GM12865 (cell line): ENCODE results near the gene CCDC85A.

ENCODE experiments used
- DNase-seq: peaks from one replicate; pipeline ENCODE4 v3.0.0; 2010; ENCODE audit warnings: low read depth
- H3K4me3 ChIP-seq: 2 replicates; pipeline ENCODE4 v1.5.1; 2011; ENCODE audit warnings: mild to moderate bottlenecking, low read depth, low read length, control low read depth
- TF ChIP-seq, protein P1 (sequence below): IDR thresholded peaks from 2 replicates; pipeline ENCODE4 v1.5.1; 2011; ENCODE audit warnings: low read length, control low read depth, low read depth, inconsistent platforms; ENCODE audit not compliant: insufficient read depth; ENCODE audit errors: missing control alignments

CCDC85A gene

DNA sequence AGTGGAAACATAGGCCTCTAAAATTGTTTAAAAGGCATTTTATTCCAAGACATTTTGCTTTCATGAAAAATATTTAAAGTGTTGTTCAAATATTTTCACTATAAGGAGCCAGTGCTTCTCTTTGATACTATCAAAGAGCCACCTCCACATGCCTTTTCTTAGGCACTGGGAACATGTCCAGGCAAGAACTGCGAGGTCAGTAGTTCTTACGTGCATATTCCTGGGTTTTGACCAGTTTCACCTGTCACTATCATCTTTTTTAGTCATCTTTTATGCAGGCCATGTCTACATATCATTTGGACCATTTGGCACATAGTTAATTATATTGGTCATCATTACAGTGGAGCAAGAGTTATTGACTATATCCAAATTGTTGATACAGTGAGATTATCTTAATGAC lies 195.3 kb downstream of the CCDC85A start:
- H3K4me3 ChIP-seq, result no peak overlapping the region
- TF ChIP-seq, protein P1, sequence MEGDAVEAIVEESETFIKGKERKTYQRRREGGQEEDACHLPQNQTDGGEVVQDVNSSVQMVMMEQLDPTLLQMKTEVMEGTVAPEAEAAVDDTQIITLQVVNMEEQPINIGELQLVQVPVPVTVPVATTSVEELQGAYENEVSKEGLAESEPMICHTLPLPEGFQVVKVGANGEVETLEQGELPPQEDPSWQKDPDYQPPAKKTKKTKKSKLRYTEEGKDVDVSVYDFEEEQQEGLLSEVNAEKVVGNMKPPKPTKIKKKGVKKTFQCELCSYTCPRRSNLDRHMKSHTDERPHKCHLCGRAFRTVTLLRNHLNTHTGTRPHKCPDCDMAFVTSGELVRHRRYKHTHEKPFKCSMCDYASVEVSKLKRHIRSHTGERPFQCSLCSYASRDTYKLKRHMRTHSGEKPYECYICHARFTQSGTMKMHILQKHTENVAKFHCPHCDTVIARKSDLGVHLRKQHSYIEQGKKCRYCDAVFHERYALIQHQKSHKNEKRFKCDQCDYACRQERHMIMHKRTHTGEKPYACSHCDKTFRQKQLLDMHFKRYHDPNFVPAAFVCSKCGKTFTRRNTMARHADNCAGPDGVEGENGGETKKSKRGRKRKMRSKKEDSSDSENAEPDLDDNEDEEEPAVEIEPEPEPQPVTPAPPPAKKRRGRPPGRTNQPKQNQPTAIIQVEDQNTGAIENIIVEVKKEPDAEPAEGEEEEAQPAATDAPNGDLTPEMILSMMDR, result no peak
- DNase-seq, result no peak

DNA sequence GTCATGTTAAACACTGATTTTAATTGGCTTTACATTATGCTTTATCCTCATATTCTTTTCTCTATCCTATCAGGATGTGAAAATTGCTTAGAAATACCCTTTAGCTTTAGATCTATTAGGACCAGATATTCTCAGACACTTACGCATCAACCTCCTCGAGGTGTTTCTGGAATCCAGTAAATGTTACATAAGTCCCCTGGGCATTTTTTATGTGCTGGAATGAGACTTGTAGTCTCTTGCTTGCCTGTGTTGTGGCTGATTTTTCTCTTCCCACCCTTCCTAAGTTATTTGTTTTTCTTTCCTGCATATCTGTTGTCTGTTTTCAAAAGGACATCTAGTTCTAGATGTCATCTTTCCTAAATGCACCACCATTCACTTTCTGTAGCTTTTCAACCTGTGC lies 197.1 kb downstream of the CCDC85A start:
- H3K4me3 ChIP-seq, result no peak overlapping the region
- TF ChIP-seq, protein P1, result no peak
- DNase-seq, result no peak

DNA sequence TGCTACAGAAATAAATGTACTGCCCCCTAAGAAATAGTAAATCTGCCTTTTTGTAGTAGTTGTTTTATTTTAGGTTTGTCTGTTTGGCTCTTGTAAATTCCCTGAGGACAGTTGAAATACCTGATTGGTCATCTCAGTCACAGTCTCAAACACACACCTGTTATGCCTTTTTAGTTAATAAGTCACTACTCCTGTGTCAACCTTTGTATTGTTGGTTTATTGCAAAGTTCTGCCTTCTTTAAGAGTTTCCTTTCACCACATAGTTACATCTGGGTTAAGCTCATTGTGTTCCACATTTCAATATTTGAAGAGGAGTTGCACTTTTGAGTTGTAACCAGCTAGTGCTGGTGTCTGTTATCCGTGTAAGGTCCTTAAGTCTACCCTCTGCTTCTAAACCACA lies 198.7 kb downstream of the CCDC85A start:
- no peak for DNase-seq
- H3K4me3 ChIP-seq, result no peak overlapping the region
- TF ChIP-seq, protein P1, result no peak

DNA sequence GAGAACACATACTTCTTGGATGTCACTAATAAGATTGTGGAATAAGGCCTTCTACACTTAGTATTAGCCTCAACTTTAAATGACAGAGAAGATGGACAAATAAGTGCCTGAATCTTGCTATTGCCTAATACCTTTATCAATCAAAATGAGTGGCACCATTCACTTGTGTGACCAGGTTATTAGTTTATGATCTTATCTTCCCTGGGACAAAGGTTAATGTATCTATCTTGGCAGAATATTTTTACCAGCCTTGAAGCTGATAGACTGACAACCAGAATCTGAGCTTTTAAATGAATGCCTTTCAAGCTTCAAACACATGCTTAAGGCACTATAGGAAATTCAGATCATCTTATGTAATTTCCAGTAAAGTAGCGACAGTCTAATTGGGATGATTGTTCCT lies 202.9 kb downstream of the CCDC85A start:
- DNase-seq, result no peak
- TF ChIP-seq, protein P1, result no peak
- no peak overlapping the region for H3K4me3 ChIP-seq

DNA sequence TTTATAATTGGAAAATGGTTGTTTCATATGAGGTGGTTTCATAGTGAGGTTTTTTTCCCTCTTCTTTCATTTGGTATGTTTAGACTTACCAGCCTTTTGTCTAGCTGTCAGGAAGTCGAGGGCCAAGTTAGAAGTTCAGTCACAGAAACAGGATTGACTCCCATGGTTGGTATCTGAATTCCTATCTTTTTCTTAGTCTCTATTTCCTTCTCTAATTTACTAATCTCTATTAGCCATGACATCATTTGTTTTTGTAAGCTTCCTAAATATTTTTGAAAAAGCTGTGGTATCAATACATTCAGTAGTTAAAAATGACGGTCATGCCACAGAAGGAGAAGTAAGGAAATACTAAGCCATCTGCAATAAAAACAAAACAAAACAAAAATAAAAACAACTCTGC lies 206.9 kb downstream of the CCDC85A start:
- DNase-seq, result no peak
- H3K4me3 ChIP-seq, result no peak overlapping the region
- TF ChIP-seq, protein P1, result no peak

DNA sequence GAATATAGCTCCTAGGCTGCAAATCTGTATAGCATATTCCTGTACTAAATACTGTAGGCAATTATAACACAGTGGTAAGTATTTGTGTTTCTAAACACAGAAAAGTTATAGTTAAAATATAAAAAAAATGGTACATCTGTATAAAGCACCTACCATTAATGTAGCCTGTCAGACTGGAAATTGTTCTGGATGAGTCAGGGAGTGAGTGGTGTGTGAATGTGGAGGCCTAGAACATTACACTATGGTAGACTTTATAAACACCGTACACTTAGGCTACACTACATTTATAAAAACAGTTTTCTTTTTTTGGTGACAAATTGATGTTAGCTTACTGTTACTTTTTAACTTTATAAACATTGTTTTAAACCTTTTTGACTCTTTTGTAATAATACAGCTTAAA lies 226.3 kb downstream of the CCDC85A start:
- no peak overlapping the region for H3K4me3 ChIP-seq
- TF ChIP-seq, protein P1, result no peak
- no peak for DNase-seq

DNA sequence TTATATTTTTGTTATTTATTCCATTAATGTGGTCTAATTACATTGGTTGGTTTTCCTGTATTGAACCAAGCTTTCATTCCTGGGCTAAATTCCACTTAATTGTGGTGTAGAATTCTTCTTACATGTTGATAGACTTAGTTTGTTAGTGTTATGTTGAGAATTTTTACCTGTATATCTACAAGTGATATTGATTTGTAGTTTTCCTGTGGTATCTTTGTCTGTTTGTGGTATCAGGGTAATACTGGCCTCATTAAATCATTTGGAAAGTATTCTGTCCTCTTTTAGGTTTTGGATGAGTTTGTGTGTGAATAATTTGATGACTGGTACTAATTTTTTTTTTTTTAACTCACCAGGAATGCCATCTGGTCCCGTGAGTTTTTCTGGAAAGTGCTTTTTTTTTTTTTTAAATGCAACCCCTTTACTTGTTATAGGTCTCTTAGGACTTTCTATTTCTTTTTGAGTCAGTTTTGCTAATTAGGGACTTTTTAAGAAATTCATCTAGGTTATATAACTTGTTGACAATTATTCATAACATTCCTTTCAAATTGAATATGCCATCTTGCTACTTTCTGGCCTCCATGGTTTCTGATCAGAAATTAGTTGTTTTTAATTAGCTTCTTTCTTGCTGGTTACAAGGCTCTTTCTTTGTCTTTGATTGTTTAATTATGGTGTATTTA lies 232.8 kb downstream of the CCDC85A start:
- TF ChIP-seq, protein P1, result no peak
- DNase-seq, result no peak
- no peak overlapping the region for H3K4me3 ChIP-seq
